Measurements from ENCODE around the gene MAGI3. TPM values are rescaled to one million over a fixed set of nuclear protein-coding genes. Genes with fewer than 3 reads are reported as not detected.

The MAGI3 gene
- total and polyA plus RNA-seq, 2 of the 13 experiments (the other 11 are each of a cell fraction or from before 2014, with no cell fraction given) = 4.0 to 11.8 TPM

DNA sequence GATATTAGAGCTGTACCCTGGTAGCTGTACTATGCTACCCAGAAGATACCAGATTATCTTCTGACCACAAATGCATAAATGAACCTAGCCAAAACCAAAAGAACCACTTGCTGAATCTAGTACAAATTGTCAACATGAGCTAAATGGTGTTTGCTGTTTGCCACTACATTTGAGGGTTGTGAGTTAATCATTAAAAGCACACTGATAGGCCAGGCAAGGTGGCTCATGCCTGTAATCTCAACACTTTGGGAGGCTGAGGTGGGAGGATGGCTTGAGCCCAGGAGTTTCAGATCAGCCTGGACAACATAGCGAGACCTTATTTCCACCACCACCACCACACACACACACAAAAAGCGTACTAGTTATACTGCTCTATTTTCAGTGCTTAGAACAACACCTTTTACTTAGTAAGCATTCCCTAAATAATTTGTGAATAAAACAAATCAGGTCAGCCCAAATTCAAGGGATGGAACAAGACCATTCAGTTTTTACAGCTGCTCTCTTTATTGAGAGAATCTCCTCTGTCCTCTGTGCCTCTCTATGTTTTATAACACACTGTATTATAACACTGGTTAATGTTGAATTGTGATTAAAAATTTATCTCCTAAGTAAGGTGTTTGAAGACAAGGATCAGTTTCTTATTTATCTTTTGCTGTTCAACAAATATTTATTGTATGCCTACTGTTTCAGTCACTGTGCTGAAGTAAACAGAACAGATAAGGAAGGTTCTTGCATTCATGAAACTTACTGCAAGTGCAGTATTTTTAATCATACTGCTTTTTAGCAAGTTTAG is 44.0 kb downstream of the MAGI3 start (continued):
- TF ChIP-seq, protein P1, sequence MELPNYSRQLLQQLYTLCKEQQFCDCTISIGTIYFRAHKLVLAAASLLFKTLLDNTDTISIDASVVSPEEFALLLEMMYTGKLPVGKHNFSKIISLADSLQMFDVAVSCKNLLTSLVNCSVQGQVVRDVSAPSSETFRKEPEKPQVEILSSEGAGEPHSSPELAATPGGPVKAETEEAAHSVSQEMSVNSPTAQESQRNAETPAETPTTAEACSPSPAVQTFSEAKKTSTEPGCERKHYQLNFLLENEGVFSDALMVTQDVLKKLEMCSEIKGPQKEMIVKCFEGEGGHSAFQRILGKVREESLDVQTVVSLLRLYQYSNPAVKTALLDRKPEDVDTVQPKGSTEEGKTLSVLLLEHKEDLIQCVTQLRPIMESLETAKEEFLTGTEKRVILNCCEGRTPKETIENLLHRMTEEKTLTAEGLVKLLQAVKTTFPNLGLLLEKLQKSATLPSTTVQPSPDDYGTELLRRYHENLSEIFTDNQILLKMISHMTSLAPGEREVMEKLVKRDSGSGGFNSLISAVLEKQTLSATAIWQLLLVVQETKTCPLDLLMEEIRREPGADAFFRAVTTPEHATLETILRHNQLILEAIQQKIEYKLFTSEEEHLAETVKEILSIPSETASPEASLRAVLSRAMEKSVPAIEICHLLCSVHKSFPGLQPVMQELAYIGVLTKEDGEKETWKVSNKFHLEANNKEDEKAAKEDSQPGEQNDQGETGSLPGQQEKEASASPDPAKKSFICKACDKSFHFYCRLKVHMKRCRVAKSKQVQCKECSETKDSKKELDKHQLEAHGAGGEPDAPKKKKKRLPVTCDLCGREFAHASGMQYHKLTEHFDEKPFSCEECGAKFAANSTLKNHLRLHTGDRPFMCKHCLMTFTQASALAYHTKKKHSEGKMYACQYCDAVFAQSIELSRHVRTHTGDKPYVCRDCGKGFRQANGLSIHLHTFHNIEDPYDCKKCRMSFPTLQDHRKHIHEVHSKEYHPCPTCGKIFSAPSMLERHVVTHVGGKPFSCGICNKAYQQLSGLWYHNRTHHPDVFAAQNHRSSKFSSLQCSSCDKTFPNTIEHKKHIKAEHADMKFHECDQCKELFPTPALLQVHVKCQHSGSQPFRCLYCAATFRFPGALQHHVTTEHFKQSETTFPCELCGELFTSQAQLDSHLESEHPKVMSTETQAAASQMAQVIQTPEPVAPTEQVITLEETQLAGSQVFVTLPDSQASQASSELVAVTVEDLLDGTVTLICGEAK (IDR thresholded peaks at IDR 0.05) = no peak
- TF ChIP-seq, protein P1 (CRISPR knock-in tag; IDR thresholded peaks at IDR 0.05) = no peak
- TF ChIP-seq ZNF619 (CRISPR knock-in tag; IDR thresholded peaks at IDR 0.05) = no peak
- peak; percentile 85 for TF ChIP-seq ZNF331 (CRISPR knock-in tag; IDR thresholded peaks at IDR 0.05)
- TF ChIP-seq ZFP41 (CRISPR knock-in tag; IDR thresholded peaks at IDR 0.05; ENCODE audit: borderline replicate concordance) = no peak
- 0 out of 2 replicates have a peak, but pooled peaks have one; percentile 63 for TF ChIP-seq HNRNPUL1 (IDR thresholded peaks at IDR 0.05; ENCODE audit: low read depth, low read length)
- TF ChIP-seq, protein P2, sequence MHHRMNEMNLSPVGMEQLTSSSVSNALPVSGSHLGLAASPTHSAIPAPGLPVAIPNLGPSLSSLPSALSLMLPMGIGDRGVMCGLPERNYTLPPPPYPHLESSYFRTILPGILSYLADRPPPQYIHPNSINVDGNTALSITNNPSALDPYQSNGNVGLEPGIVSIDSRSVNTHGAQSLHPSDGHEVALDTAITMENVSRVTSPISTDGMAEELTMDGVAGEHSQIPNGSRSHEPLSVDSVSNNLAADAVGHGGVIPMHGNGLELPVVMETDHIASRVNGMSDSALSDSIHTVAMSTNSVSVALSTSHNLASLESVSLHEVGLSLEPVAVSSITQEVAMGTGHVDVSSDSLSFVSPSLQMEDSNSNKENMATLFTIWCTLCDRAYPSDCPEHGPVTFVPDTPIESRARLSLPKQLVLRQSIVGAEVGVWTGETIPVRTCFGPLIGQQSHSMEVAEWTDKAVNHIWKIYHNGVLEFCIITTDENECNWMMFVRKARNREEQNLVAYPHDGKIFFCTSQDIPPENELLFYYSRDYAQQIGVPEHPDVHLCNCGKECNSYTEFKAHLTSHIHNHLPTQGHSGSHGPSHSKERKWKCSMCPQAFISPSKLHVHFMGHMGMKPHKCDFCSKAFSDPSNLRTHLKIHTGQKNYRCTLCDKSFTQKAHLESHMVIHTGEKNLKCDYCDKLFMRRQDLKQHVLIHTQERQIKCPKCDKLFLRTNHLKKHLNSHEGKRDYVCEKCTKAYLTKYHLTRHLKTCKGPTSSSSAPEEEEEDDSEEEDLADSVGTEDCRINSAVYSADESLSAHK (CRISPR knock-in tag; IDR thresholded peaks at IDR 0.05; ENCODE audit: borderline replicate concordance) = no peak
- no peak for TF ChIP-seq GZF1 (CRISPR knock-in tag; IDR thresholded peaks at IDR 0.05)
- TF ChIP-seq, protein P3, sequence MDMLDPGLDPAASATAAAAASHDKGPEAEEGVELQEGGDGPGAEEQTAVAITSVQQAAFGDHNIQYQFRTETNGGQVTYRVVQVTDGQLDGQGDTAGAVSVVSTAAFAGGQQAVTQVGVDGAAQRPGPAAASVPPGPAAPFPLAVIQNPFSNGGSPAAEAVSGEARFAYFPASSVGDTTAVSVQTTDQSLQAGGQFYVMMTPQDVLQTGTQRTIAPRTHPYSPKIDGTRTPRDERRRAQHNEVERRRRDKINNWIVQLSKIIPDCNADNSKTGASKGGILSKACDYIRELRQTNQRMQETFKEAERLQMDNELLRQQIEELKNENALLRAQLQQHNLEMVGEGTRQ (IDR thresholded peaks at IDR 0.05; ENCODE audit: low read depth, low read length) = no peak
- TF ChIP-seq, protein P3 (CRISPR knock-in tag; IDR thresholded peaks at IDR 0.05; ENCODE audit: borderline replicate concordance) = no peak
- no peak for TF ChIP-seq ZNF563 (CRISPR knock-in tag; IDR thresholded peaks at IDR 0.05)
- TF ChIP-seq, protein P4, sequence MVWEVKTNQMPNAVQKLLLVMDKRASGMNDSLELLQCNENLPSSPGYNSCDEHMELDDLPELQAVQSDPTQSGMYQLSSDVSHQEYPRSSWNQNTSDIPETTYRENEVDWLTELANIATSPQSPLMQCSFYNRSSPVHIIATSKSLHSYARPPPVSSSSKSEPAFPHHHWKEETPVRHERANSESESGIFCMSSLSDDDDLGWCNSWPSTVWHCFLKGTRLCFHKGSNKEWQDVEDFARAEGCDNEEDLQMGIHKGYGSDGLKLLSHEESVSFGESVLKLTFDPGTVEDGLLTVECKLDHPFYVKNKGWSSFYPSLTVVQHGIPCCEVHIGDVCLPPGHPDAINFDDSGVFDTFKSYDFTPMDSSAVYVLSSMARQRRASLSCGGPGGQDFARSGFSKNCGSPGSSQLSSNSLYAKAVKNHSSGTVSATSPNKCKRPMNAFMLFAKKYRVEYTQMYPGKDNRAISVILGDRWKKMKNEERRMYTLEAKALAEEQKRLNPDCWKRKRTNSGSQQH (CRISPR knock-in tag; IDR thresholded peaks at IDR 0.05; ENCODE audit: low read depth) = no peak
- no peak for TF ChIP-seq ZBTB8A (CRISPR knock-in tag; IDR thresholded peaks at IDR 0.05; ENCODE audit: borderline replicate concordance, low read depth)
- no peak for TF ChIP-seq RBFOX2 (IDR thresholded peaks at IDR 0.05; ENCODE audit: low read depth, low read length)
